Kidney (tissue), 14 donors: ENCODE measurements around the gene TBC1D3B. TPM values are rescaled to one million over a fixed set of nuclear protein-coding genes. Genes with fewer than 3 reads are reported as not detected.
"Not testable (repeated sequence)": the region's sequence is repeated elsewhere in the genome, so short reads cannot be mapped to it uniquely, and the experiment has no call there.

Experiments used
- DNase-seq, 5 donors: peaks; one replicate each; pipeline ENCODE4 v3.0.0-alpha.2; 2013 to 2020
- FAIRE-seq: peaks from 2 replicates; lab custom pipeline; 2012; peaks lifted over from hg19 to GRCh38; lab: Jason Lieb, UNC
- H3K27ac ChIP-seq, 2 donors: one replicate each; pipeline ENCODE4 v1.7.0; 2013; ENCODE audit warnings: low read depth in 2 of 2, low read length in 2 of 2, inconsistent platforms in 1 of 2
- H3K27me3 ChIP-seq: one replicate; pipeline ENCODE4 v1.7.1; 2013; ENCODE audit warnings: low read length, inconsistent platforms; ENCODE audit not compliant: control insufficient read depth, insufficient read depth
- H3K36me3 ChIP-seq, 3 donors: one replicate each; pipeline versions ENCODE4 v1.7.0 to v1.7.1; 2013; ENCODE audit warnings: low read length in 3 of 3, control low read depth in 1 of 3, inconsistent platforms in 1 of 3; ENCODE audit not compliant: insufficient read depth in 3 of 3, control insufficient read depth in 2 of 3
- H3K4me1 ChIP-seq, 3 donors: one replicate each; pipeline versions ENCODE4 v1.7.0 to v1.7.1; 2013; ENCODE audit warnings: low read length in 3 of 3, inconsistent platforms in 1 of 3, low read depth in 1 of 3; ENCODE audit not compliant: control insufficient read depth in 2 of 3, insufficient read depth in 2 of 3
- H3K4me3 ChIP-seq, 3 donors: one replicate each; pipeline versions ENCODE4 v1.7.0 to v1.8.1; 2013; ENCODE audit warnings: low read length in 3 of 3, control low read depth in 1 of 3, inconsistent platforms in 1 of 3
- H3K9ac ChIP-seq, 3 donors: one replicate each; pipeline versions ENCODE4 v1.7.0 to v1.7.1; 2013; ENCODE audit warnings: low read length in 3 of 3, control low read depth in 1 of 3, inconsistent platforms in 1 of 3
- H3K9me3 ChIP-seq, 3 donors: one replicate each; pipeline versions ENCODE4 v1.7.0 to v1.7.1; 2013; ENCODE audit warnings: low read length in 3 of 3, control low read depth in 1 of 3, inconsistent platforms in 1 of 3; ENCODE audit not compliant: control insufficient read depth in 2 of 3, insufficient read depth in 1 of 3
- CTCF ChIP-seq: IDR thresholded peaks from 3 replicates; pipeline ENCODE4 v1.5.1; 2012; ENCODE audit warnings: mild to moderate bottlenecking, moderate library complexity, borderline replicate concordance; ENCODE audit not compliant: insufficient read depth; ENCODE audit errors: extremely low read depth
- intact Hi-C: fragments of 100-400 bp; cut with DNase I; formaldehyde crosslinking; loops from one replicate; pipeline ENCODE4 v1.11.1; 2022
- polyA plus RNA-seq: library from polyadenylated mRNA; stranded (reverse); fragments of 350-450 nt; fragmentation: Illumina TruSeq; extraction: RNeasy Lipid Tissue Mini Kit (QIAGEN cat#74804); gene quantifications from one replicate; pipeline ENCODE4 v1.2.3, GENCODE V29; 2014; ENCODE audit warnings: low read depth, low replicate concordance; ENCODE audit not compliant: insufficient read depth
- total RNA-seq: library from RNA; stranded (reverse); fragmentation: NEBNext Ultra II Directional; extraction: Animal tissue kit (Norgen Biotek cat#: 25700); gene quantifications from one replicate; pipeline ENCODE4 v1.2.1, GENCODE V29; 2021
- donor health status: control.
- donor health status: control.
- donor health status: control.
- donor health status: control.
- donor health status: control.
- donor health status: DM: yes; HTN: yes; CAD: no.
- donor health status: Normal renal cell carcinoma (clear cell type).

Gene TBC1D3B
- total and polyA plus RNA-seq, 2 donors from 2014 or later: 1.3 to 7.7 TPM

- Histone ChIP-seq H3K4me1 (peaks cover 0 to 4% (median 3%) of the 10 kb centered on the region in 3 donors), H3K9ac (no peak overlapping the region), H3K4me3 (no peak overlapping the region), H3K36me3 (no peaks in the 10 kb centered on the region), H3K9me3 (no peaks in the 10 kb centered on the region), H3K27ac (no peak overlapping the region), H3K27me3 (peaks cover 11% of the 10 kb centered on the region)
- FAIRE-seq: no peak
- DNase-seq: no peak
- no peak for TF ChIP-seq CTCF
- intact Hi-C loops: no loop called here
These were observed 7.8 kb upstream of the TBC1D3B start for GRCh38 chr17:36184023-36184765.

- Histone ChIP-seq H3K9me3 (no peaks in the 10 kb centered on the region), H3K36me3 (no peaks in the 10 kb centered on the region), H3K9ac (no peak overlapping the region), H3K4me3 (no peak overlapping the region), H3K27ac (no peak overlapping the region), H3K4me1 (peaks cover 0 to 4% (median 3%) of the 10 kb centered on the region in 3 donors), H3K27me3 (peaks cover 11% of the 10 kb centered on the region)
- DNase-seq (peak in 4 of 5 donors; percentile 56 to 91 (median 84)), FAIRE-seq (no peak)
- intact Hi-C loops: no loop called here
- no peak for TF ChIP-seq CTCF
These were observed 6.8 kb upstream of the TBC1D3B start for GRCh38 chr17:36183001-36183971.

GRCh38 chr17:36182176-36183000 is 6.0 kb upstream of the TBC1D3B start:
- peak overlapping the region in 1 of 3 donors; percentile 6 for H3K9ac ChIP-seq
- H3K27me3 ChIP-seq: peaks cover 11% of the 10 kb centered on the region
- H3K9me3 ChIP-seq: no peaks in the 10 kb centered on the region
- H3K36me3 ChIP-seq: no peaks in the 10 kb centered on the region
- FAIRE-seq: no peak
- no peak for TF ChIP-seq CTCF
- intact Hi-C loops: no loop called here
- DNase-seq: peak in 3 of 5 donors; percentile 40 to 88 (median 58)
- no peak overlapping the region for H3K27ac ChIP-seq
- peak overlapping the region in 1 of 3 donors; percentile 46 for H3K4me3 ChIP-seq
- H3K4me1 ChIP-seq: peaks cover 0 to 4% (median 3%) of the 10 kb centered on the region in 3 donors

- intact Hi-C loops: not testable (repeated sequence)
These were observed 5.2 kb upstream of the TBC1D3B start for GRCh38 chr17:36181446-36182175.

GRCh38 chr17:36168836-36169235 is 7.6 kb downstream of the TBC1D3B start:
- FAIRE-seq, intact Hi-C loops, H3K27ac ChIP-seq, H3K9me3 ChIP-seq, H3K36me3 ChIP-seq, H3K4me1 ChIP-seq, H3K9ac ChIP-seq, H3K4me3 ChIP-seq, DNase-seq, H3K27me3 ChIP-seq: not testable (repeated sequence)

More at GRCh38 chr17:36181446-36182175, 5.2 kb upstream of the TBC1D3B start:
- not testable (repeated sequence) for H3K4me3 ChIP-seq, H3K36me3 ChIP-seq, H3K4me1 ChIP-seq, H3K9me3 ChIP-seq, H3K27ac ChIP-seq, FAIRE-seq, H3K9ac ChIP-seq, DNase-seq
- H3K27me3 ChIP-seq: peaks cover 11% of the 10 kb centered on the region
